Astrocyte of the spinal cord (primary cell): ENCODE results near the gene CKS1B.

ENCODE experiments used
- DNase-seq: peaks from one replicate; pipeline ENCODE4 v3.0.0; 2011; ENCODE audit warnings: low read depth, low spot score
- H3K4me3 ChIP-seq: 2 replicates; pipeline ENCODE4 v1.5.1; 2011; ENCODE audit warnings: low read depth, mild to moderate bottlenecking, low read length, moderate library complexity
- in situ Hi-C: cut with HindIII; loops from 2 replicates; pipeline ENCODE4 v1.10.0; 2017; ENCODE audit warnings: low sequenced_read_pairs
- TF ChIP-seq, protein P1 (sequence below): IDR thresholded peaks from 2 replicates; pipeline ENCODE4 v1.5.1; 2012; ENCODE audit warnings: low read depth, mild to moderate bottlenecking, low read length, inconsistent platforms

CKS1B gene

DNA sequence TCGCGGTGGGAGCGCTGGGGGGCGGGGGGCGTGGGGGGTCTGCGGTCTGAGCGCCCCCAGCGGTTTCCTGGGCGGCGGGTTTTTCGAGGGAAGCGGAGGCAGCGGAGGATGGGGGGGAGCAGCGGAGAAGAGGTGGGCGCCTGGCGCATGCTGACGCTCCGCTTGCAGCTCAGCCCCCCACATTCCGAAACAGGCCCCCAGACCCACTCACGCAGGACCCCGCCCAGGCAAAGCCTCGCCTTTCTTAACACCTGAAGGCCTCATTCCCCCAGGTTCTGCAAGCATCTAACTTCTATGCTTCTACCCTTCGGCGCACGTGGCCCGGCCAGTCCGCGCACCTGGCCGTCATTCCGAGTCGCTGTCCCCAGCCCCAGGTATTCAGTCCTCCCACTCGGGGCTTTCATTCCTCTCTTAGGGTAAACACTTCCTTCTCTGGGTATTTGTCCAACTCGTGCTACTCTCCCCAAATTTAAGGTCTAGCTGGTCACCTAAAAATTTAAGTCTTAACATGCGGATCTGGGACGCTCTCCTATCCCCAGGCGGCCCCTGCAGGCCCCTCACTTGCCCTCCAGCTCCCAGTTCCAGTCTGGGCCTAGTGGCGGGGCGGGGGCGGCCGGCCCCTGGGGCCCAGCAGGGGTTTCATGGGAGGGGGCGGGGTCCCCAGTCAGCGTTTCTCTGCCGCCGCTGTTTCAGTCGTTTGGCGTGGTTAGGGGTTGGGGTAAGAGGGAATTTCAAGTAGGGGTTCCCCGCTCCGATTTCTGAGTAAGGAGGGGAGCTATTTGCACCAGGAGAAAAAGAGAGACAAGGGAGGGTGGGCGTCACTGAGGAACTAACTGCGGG is 25.3 kb downstream of the CKS1B start:
- no peak for DNase-seq
- peak overlapping the region; percentile 61 for H3K4me3 ChIP-seq
- in situ Hi-C loops: no loop called here
- TF ChIP-seq, protein P1, sequence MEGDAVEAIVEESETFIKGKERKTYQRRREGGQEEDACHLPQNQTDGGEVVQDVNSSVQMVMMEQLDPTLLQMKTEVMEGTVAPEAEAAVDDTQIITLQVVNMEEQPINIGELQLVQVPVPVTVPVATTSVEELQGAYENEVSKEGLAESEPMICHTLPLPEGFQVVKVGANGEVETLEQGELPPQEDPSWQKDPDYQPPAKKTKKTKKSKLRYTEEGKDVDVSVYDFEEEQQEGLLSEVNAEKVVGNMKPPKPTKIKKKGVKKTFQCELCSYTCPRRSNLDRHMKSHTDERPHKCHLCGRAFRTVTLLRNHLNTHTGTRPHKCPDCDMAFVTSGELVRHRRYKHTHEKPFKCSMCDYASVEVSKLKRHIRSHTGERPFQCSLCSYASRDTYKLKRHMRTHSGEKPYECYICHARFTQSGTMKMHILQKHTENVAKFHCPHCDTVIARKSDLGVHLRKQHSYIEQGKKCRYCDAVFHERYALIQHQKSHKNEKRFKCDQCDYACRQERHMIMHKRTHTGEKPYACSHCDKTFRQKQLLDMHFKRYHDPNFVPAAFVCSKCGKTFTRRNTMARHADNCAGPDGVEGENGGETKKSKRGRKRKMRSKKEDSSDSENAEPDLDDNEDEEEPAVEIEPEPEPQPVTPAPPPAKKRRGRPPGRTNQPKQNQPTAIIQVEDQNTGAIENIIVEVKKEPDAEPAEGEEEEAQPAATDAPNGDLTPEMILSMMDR: no peak

DNA sequence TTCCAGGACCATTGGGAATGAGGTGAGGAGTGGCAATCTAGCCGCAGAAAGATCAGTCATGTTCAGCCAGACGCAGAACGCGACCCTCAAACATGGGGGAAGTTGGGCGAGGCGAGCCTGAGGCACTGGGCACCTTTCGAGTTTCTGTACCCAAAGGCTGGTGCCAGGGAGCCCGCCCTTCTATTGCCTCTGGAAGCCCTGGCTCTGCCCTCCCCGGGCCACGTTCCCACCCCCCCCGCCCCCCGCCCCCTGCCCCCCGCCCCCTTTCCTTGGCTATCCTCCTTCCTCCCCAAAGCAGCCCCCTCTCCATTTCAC is 25.9 kb downstream of the CKS1B start:
- no peak for DNase-seq
- H3K4me3 ChIP-seq: peak overlapping the region; percentile 61
- in situ Hi-C loops: no loop called here
- TF ChIP-seq, protein P1: no peak

DNA sequence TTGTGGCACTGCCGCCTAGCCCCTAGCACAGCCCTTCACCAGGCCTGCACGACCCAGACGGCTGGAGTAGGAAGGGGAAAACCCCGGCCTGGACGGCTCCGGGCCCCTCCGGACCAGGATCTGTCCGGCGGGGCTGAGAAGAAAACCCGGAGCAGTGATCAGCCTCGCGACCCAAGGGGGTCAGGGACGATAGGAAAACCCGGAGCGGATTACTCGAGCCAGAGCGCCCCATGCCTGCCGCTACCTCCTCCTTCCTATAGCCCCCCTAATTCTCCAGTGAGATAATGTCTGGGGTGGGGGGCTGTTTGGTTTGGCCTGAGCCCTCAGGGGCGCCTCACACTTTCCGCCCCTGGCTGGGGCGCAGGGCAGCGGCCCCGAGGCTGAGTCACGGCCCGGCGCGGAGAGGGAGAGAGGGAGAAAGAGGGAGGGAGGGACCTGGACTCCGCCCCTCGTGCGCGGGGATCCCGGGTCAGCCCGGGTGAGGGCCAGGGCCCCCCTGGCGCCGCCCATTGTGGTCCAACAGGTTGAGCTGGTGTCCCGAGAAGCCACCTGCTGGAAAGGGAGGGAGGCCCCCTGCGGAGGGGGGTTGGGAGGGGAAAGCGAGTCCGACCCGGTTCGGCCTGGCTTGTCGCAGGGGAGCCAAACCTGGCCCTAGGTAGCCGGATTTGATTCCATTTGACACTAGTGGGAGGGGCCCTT is 26.4 kb downstream of the CKS1B start:
- peak overlapping the region; percentile 61 for H3K4me3 ChIP-seq
- in situ Hi-C loops: no loop called here
- peak; percentile 93 for DNase-seq
- TF ChIP-seq, protein P1: no peak

DNA sequence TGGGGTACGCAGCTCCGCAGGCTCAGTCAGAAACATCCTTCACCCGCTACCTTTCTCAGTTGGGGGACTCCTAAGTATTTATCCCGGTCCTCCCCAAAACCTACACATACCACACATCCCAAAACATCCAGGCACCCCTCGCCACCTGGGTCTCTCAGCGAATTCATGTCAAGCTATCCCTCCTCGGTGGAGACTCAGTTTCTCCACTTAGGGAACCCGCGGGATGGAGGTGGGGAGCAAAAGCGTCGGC is 26.9 kb downstream of the CKS1B start:
- no peak for DNase-seq
- peak overlapping the region; percentile 61 for H3K4me3 ChIP-seq
- TF ChIP-seq, protein P1: no peak
- in situ Hi-C loops: no loop called here

DNA sequence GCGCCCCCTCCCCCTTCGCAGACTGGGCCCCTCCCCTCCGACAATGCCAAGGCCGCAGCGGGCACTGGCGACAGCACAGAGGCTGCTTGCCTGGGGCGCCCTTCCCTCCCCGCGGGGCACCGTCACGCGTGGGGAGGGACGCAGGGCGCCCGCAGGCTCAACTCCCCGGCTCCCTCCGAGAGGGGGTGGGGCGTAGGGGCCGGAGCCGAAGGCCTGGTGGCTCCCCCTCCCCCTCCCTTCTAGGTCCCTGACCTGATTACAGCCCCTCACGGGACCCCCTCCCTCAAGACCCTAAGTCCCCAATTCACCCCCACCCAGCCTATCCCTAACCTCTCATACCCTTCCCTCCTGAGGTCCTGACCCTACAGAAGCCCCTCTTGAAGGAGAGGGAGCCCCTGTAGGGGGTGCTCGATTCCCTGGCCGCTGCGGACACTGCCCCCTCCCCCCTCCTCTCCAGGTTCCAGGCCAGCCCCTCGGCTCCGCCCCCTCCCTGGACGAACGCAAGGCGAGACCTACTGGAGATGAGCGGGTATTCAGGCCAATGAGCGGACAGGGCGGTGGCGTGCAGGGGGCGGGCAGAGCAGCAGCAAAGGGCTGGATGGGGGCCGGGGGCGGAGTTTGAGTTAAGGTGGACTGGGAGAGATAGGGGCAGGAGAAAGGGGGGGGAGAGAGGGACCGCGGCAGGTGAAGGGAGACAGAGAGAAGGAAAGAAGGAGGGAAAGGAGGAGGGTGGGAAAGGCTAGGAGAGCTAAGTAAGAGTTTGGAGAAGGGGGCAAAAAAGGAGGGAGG is 27.4 kb downstream of the CKS1B start:
- in situ Hi-C loops: no loop called here
- DNase-seq: peak; percentile 99
- TF ChIP-seq, protein P1: peak; percentile 66
- H3K4me3 ChIP-seq: peak overlapping the region; percentile 61

DNA sequence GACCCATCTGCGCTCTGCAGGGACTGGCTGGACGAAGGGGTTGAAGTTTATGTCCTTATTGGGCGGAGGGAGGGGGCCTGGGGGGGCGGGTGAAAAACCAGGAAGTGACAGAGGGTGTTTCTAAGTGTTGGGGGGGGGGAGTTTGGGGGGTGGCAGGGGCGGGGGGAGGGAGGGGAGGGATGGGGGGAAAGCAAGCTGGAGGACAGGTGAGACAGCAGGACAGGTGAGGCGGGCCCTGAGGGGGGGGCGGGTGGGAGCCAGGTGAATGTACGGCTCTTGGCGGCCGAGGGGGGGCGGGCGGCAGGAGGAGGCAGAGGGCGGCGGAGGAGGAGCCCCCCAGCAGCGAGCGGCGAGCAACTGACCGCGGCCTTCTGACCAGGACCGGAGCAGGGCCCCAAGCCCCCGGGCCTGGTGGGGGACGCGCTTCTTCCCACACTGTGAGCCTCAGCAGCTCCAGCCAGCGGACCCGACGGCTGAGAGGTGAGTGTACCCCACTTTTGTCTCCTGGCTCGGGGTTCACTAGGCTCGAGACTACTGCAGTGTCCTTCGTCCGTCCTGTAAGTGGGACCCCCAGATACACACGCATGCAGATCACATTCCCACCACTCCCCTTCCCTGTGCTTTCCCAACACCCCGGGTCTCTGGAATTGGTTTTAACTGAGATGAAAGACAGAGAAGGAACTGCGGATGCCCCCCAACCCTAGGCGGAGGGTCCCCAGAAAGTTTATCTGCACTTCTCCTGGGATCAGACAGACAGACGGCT is 28.2 kb downstream of the CKS1B start, which contains the start of gene ZBTB7B:
Gene ZBTB7B (plus strand): TSS at position 339 of the 763 bp plus-strand sequence. CDS start 11,859 bp downstream, outside the sequence.
- in situ Hi-C loops: no loop called here
- H3K4me3 ChIP-seq: peak within 1 kb of the TSS; percentile 61
- TF ChIP-seq, protein P1: no peak
- DNase-seq: peak; percentile 47
